Measurements from ENCODE around the gene IL2RA. TPM values are rescaled to one million over a fixed set of nuclear protein-coding genes. Genes with fewer than 3 reads are reported as not detected.

Gene IL2RA
- total RNA-seq, 1 experiment from 2014 or later: not detected

DNA sequence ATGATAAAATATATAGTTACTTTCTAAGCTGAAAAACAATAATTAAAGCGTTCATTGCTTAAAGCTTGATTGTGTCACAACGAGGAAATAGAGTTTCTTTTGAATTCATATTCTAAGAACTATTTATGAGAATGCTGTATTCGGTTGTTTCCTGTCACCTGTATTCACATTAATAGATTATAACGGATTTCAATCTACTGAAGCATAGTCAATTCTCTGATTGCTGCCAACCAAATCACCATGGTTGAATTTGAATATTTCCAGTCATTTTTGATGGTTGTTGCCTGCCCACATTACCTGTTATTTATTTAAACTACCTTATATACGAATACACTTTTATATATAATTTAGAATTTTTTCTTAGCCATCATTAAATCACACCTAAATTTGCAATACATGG, 22.0 kb downstream of the IL2RA start:
- H2BK15ac ChIP-seq (ENCODE audit: low read depth, low read length): no peak overlapping the region

More for the DNA sequence above, 22.0 kb downstream of the IL2RA start:
- Histone ChIP-seq H3K23me2 (ENCODE audit: insufficient read length, low read depth, low read length, poor library complexity, severe bottlenecking) (no peaks in the 10 kb centered on the region), H2BK20ac (ENCODE audit: low read depth, low read length, poor library complexity, severe bottlenecking) (no peak overlapping the region), H4K20me1 (ENCODE audit: control insufficient read depth, insufficient read depth, insufficient read length) (no peaks in the 10 kb centered on the region), H3K79me1 (ENCODE audit: insufficient read depth, low read depth, low read length, poor library complexity, severe bottlenecking) (no peaks in the 10 kb centered on the region), H3K4ac (ENCODE audit: low read depth, low read length) (no peak overlapping the region), H4K91ac (ENCODE audit: insufficient read length, low read depth, low read length) (no peak overlapping the region), H3T11ph (ENCODE audit: low read length) (no peak overlapping the region), H3K56ac (ENCODE audit: insufficient read length, low read depth, low read length) (no peak overlapping the region), H3K14ac (ENCODE audit: insufficient read depth, low read length) (no peak overlapping the region), H3K79me2 (ENCODE audit: insufficient read depth, low read length) (no peaks in the 10 kb centered on the region), H3K23ac (ENCODE audit: insufficient read length, low read depth, low read length) (no peak overlapping the region), H2BK12ac (ENCODE audit: insufficient read length, low read depth, low read length) (no peak overlapping the region), H2BK120ac (ENCODE audit: low read depth, low read length, poor library complexity, severe bottlenecking) (no peak overlapping the region), H2BK5ac (ENCODE audit: insufficient read length, low read length) (no peak overlapping the region), H3K4me2 (ENCODE audit: insufficient read depth, insufficient read length, low read length) (no peak overlapping the region), H2AFZ (ENCODE audit: low read length) (no peak overlapping the region), H4K8ac (replicated peaks; ENCODE audit: insufficient read length, low read depth, low read length) (no peak overlapping the region), H3K4me1 (ENCODE audit: insufficient read depth, low read length) (no peaks in the 10 kb centered on the region), H3K18ac (ENCODE audit: insufficient read length, low read depth, low read length) (no peak overlapping the region), H3K27me3 (ENCODE audit: insufficient read depth, low read length) (no peaks in the 10 kb centered on the region), H2AK5ac (ENCODE audit: insufficient read length, low read length) (no peak overlapping the region), H3K27ac (ENCODE audit: insufficient read length, low read depth, low read length) (no peak overlapping the region), H3K9me3 (ENCODE audit: control insufficient read depth, low read depth, low read length) (no peaks in the 10 kb centered on the region), H3K9ac (ENCODE audit: extremely low read depth, insufficient read length, low read length) (no peak overlapping the region), H4K5ac (ENCODE audit: insufficient read length, low read depth, low read length) (no peak overlapping the region)
- no peak for DNase-seq
- TF ChIP-seq, protein P1, sequence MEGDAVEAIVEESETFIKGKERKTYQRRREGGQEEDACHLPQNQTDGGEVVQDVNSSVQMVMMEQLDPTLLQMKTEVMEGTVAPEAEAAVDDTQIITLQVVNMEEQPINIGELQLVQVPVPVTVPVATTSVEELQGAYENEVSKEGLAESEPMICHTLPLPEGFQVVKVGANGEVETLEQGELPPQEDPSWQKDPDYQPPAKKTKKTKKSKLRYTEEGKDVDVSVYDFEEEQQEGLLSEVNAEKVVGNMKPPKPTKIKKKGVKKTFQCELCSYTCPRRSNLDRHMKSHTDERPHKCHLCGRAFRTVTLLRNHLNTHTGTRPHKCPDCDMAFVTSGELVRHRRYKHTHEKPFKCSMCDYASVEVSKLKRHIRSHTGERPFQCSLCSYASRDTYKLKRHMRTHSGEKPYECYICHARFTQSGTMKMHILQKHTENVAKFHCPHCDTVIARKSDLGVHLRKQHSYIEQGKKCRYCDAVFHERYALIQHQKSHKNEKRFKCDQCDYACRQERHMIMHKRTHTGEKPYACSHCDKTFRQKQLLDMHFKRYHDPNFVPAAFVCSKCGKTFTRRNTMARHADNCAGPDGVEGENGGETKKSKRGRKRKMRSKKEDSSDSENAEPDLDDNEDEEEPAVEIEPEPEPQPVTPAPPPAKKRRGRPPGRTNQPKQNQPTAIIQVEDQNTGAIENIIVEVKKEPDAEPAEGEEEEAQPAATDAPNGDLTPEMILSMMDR (conservative IDR thresholded peaks at IDR 0.05): no peak
- Mint-ChIP-seq H3K9me3 (no peaks in the 10 kb centered on the region), H3K27ac (no peak overlapping the region), H3K4me3 (no peak overlapping the region), H3K36me3 (ENCODE audit: insufficient read depth in 1 of 3, low read depth in 3 of 3) (no peaks in the 10 kb centered on the region), H3K4me1 (no peaks in the 10 kb centered on the region), H3K27me3 (ENCODE audit: low read depth) (peaks cover 7% of the 10 kb centered on the region; the same call in 1 of the 2 replicates)
- WGBS (ENCODE audit: extremely low coverage, insufficient read length, low lambda C conversion rate): no CpG with 5 or more reads among the region's 5 CpGs

Data from H9 (cell line).